HepG2 (cell line): Measurements from ENCODE around the gene CREBZF. TPM values are rescaled to one million over a fixed set of nuclear protein-coding genes. Genes with fewer than 3 reads are reported as not detected.
A peak's percentile ranks its signal among the peaks of the same experiment; 100 is the strongest.

Experiments used
- ATF7-NPFF ChIP-seq: sonication (generic); formaldehyde crosslinking; IDR thresholded peaks from 2 replicates; pipeline ENCODE4 v1.8.1; 2023; ENCODE audit warnings: mild to moderate bottlenecking, low read depth, missing genetic modification reagents, moderate library complexity
- DPF2 ChIP-seq: sonication (generic); formaldehyde crosslinking; IDR thresholded peaks from 2 replicates; pipeline ENCODE4 v1.4.0; 2020; ENCODE audit warnings: mild to moderate bottlenecking, low read depth, missing genetic modification reagents, borderline replicate concordance
- EED ChIP-seq: sonication (generic); formaldehyde crosslinking; IDR thresholded peaks from 2 replicates; pipeline ENCODE4 v1.5.0; 2020; ENCODE audit warnings: mild to moderate bottlenecking, missing genetic modification reagents
- FOXM1 ChIP-seq: sonication (generic); formaldehyde crosslinking; IDR thresholded peaks from 2 replicates; pipeline ENCODE4 v1.5.0; 2020; ENCODE audit warnings: missing genetic modification reagents
- GPN1 ChIP-seq: sonication (generic); formaldehyde crosslinking; IDR thresholded peaks from 2 replicates; pipeline ENCODE4 v1.5.1; 2020; ENCODE audit warnings: missing genetic modification reagents, borderline replicate concordance
- KAT2B ChIP-seq: fragments of 150-350 bp; IDR thresholded peaks from 2 replicates; pipeline ENCODE4 v1.6.1; 2014; ENCODE audit warnings: low read depth, low read length, borderline replicate concordance
- MAFG ChIP-seq: sonication (generic); formaldehyde crosslinking; IDR thresholded peaks from 2 replicates; pipeline ENCODE4 v1.5.1; 2020; ENCODE audit warnings: mild to moderate bottlenecking, missing genetic modification reagents
- MIER2 ChIP-seq: IDR thresholded peaks from 2 replicates; pipeline ENCODE4 v1.6.1; 2016; ENCODE audit warnings: missing biosample characterization, missing genetic modification reagents
- MXD4 ChIP-seq: IDR thresholded peaks from 2 replicates; pipeline ENCODE4 v1.6.1; 2016; ENCODE audit warnings: mild to moderate bottlenecking, missing biosample characterization, missing genetic modification reagents
- NAIF1 ChIP-seq: sonication (generic); formaldehyde crosslinking; IDR thresholded peaks from 2 replicates; pipeline ENCODE4 v1.5.0; 2020; ENCODE audit warnings: mild to moderate bottlenecking, missing genetic modification reagents, borderline replicate concordance
- POLR2G ChIP-seq: fragments of 200-400 bp; formaldehyde crosslinking; IDR thresholded peaks from 2 replicates; pipeline ENCODE4 v1.6.1; 2018; ENCODE audit warnings: mild to moderate bottlenecking, low read depth, low read length, moderate library complexity
- RBM39 ChIP-seq: fragments of 200-400 bp; formaldehyde crosslinking; IDR thresholded peaks from one replicate; pipeline ENCODE4 v1.6.1; 2018; ENCODE audit warnings: antibody characterized with exemption, mild to moderate bottlenecking, low read depth, low read length; ENCODE audit not compliant: poor library complexity, severe bottlenecking
- RXRA ChIP-seq: sonication (generic); formaldehyde crosslinking; IDR thresholded peaks from 2 replicates; pipeline ENCODE4 v1.5.1; 2020; ENCODE audit warnings: missing genetic modification reagents
- SETDB1 ChIP-seq: sonication (generic); formaldehyde crosslinking; IDR thresholded peaks from 2 replicates; pipeline ENCODE4 v1.5.1; 2020; ENCODE audit warnings: missing genetic modification reagents, mild to moderate bottlenecking, borderline replicate concordance
- ZBTB10 ChIP-seq: sonication (generic); formaldehyde crosslinking; IDR thresholded peaks from 2 replicates; pipeline ENCODE4 v1.4.0; 2020; ENCODE audit warnings: missing genetic modification reagents, borderline replicate concordance
- ZNF263 ChIP-seq: sonication (generic); formaldehyde crosslinking; IDR thresholded peaks from 2 replicates; pipeline ENCODE4 v1.4.0; 2020; ENCODE audit warnings: missing genetic modification reagents
- ZNF350 ChIP-seq: sonication (generic); formaldehyde crosslinking; IDR thresholded peaks from 2 replicates; pipeline ENCODE4 v1.4.0; 2020; ENCODE audit warnings: mild to moderate bottlenecking, low read depth, missing genetic modification reagents, borderline replicate concordance
- ZNF382 ChIP-seq: sonication (generic); formaldehyde crosslinking; IDR thresholded peaks from 2 replicates; pipeline ENCODE4 v1.5.0; 2020; ENCODE audit warnings: missing genetic modification reagents, mild to moderate bottlenecking, borderline replicate concordance
- ZNF546 ChIP-seq: sonication (generic); formaldehyde crosslinking; conservative IDR thresholded peaks from 2 replicates; pipeline ENCODE4 v1.8.1; 2023; ENCODE audit warnings: mild to moderate bottlenecking, missing genetic modification reagents
- ZNF773 ChIP-seq: sonication (generic); formaldehyde crosslinking; IDR thresholded peaks from 2 replicates; pipeline ENCODE4 v1.4.0; 2020; ENCODE audit warnings: missing genetic modification reagents, borderline replicate concordance
- polyA plus RNA-seq, 8 experiments: library from polyadenylated mRNA; depleted of rRNA in 3 of 8; stranded (reverse) in 7 of 8; unstranded in 1 of 8; fragments of >200 nt; fragmentation: Illumina TruSeq in 4 of 8; extraction: Trizol in 4 of 8; gene quantifications; 2 replicates each; pipeline versions ENCODE4 v1.2.1 to v1.2.3, GENCODE V29; 2011 to 2016; ENCODE audit warnings: low read depth in 4 of 8, missing spikeins in 1 of 8, mixed read lengths in 1 of 8; ENCODE audit not compliant: insufficient read depth in 1 of 8
- total RNA-seq, 5 experiments: library from RNA; depleted of rRNA; stranded (reverse); fragments of >200 nt; fragmentation: Illumina TruSeq; extraction: Trizol; gene quantifications; 2 replicates each; pipeline ENCODE4 v1.2.3, GENCODE V29; 2016; ENCODE audit warnings: low read depth in 1 of 5
- TF ChIP-seq, protein P1 (sequence below): sonication (generic); formaldehyde crosslinking; IDR thresholded peaks from 2 replicates; pipeline ENCODE4 v1.4.0; 2020; ENCODE audit warnings: missing genetic modification reagents, borderline replicate concordance
- TF ChIP-seq, protein P2 (sequence below): sonication (generic); formaldehyde crosslinking; IDR thresholded peaks from 2 replicates; pipeline ENCODE4 v1.4.0; 2020; ENCODE audit warnings: missing genetic modification reagents

The CREBZF gene
- total and polyA plus RNA-seq, 2 of the 13 experiments (the other 11 are each of a cell fraction or from before 2014, with no cell fraction given): 30.6 to 43.1 TPM

DNA sequence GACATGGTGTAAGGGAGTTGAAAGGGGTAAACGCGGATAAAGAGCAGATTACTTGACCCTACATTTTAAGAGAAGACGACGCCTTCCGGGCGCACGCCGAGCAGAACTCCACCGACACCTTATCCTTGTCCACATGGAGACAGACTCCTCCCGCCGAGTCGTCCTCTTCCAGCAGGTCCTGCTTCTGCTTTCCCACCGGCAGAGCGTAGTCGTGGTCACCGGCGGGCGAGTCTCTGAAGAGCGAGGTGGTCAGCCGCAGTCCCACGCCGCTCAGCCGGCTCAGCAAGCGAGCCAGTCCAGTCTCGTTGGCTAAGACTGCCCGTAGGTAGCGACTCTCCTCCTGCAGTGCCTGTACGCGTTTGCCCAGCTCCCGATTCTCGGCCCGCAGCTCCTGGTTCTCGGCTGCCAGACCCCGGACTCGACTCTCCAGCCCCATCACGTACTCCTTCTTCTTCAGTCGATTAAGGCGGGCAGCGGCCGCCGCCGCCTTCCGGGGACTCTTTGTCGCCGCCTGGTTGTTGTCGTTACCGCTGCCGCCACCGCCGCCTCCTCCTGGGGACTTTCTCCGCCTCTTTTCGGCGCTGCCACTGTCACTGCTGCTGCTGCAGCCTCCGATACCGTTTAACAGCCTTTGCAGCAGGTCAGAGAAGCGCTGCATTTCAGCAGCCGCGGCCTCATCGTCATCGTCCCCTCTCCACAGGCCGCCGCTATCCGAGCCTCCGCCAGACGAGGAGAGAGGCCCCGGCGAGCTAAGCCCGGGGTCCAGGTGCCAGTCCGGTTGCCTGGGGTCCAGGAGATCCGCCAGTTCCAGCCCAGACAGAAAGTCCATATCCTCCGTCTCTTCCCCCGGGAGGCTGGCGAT, 945 bp downstream of the CREBZF start (continued):
- no peak for TF ChIP-seq ZNF773 (CRISPR knock-in tag)
- TF ChIP-seq ZBTB10 (CRISPR knock-in tag): no peak
- TF ChIP-seq ZNF350: no peak; the same call in 1 of the 2 replicates
- TF ChIP-seq GPN1: no peak
- no peak for TF ChIP-seq POLR2G
- TF ChIP-seq ZNF382 (CRISPR knock-in tag): no peak
- no peak for TF ChIP-seq DPF2
- no peak for TF ChIP-seq FOXM1 (CRISPR knock-in tag)
- TF ChIP-seq KAT2B: no peak
- TF ChIP-seq, protein P1, sequence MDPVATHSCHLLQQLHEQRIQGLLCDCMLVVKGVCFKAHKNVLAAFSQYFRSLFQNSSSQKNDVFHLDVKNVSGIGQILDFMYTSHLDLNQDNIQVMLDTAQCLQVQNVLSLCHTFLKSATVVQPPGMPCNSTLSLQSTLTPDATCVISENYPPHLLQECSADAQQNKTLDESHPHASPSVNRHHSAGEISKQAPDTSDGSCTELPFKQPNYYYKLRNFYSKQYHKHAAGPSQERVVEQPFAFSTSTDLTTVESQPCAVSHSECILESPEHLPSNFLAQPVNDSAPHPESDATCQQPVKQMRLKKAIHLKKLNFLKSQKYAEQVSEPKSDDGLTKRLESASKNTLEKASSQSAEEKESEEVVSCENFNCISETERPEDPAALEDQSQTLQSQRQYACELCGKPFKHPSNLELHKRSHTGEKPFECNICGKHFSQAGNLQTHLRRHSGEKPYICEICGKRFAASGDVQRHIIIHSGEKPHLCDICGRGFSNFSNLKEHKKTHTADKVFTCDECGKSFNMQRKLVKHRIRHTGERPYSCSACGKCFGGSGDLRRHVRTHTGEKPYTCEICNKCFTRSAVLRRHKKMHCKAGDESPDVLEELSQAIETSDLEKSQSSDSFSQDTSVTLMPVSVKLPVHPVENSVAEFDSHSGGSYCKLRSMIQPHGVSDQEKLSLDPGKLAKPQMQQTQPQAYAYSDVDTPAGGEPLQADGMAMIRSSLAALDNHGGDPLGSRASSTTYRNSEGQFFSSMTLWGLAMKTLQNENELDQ: no peak
- no peak for TF ChIP-seq MAFG (CRISPR knock-in tag)
- no peak for TF ChIP-seq ATF7-NPFF
- no peak for TF ChIP-seq MXD4 (CRISPR knock-in tag)
- TF ChIP-seq NAIF1: no peak
- no peak for TF ChIP-seq RBM39
- no peak for TF ChIP-seq MIER2
- TF ChIP-seq EED (CRISPR knock-in tag): peak; percentile 75; the same call in 1 of the 2 replicates
- TF ChIP-seq SETDB1 (CRISPR knock-in tag): no peak
- no peak for TF ChIP-seq RXRA (CRISPR knock-in tag)
- TF ChIP-seq, protein P2, sequence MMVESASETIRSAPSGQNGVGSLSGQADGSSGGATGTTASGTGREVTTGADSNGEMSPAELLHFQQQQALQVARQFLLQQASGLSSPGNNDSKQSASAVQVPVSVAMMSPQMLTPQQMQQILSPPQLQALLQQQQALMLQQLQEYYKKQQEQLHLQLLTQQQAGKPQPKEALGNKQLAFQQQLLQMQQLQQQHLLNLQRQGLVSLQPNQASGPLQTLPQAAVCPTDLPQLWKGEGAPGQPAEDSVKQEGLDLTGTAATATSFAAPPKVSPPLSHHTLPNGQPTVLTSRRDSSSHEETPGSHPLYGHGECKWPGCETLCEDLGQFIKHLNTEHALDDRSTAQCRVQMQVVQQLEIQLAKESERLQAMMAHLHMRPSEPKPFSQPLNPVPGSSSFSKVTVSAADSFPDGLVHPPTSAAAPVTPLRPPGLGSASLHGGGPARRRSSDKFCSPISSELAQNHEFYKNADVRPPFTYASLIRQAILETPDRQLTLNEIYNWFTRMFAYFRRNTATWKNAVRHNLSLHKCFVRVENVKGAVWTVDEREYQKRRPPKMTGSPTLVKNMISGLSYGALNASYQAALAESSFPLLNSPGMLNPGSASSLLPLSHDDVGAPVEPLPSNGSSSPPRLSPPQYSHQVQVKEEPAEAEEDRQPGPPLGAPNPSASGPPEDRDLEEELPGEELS (CRISPR knock-in tag): 0 out of 2 replicates have a peak, but pooled peaks have one; percentile 4
- TF ChIP-seq ZNF263 (CRISPR knock-in tag): peak; percentile 50; the same call in 1 of the 2 replicates
- no peak for TF ChIP-seq ZNF546 (CRISPR knock-in tag)
